ENCODE data around the gene ZSWIM7. TPM values are rescaled to one million over a fixed set of nuclear protein-coding genes. Genes with fewer than 3 reads are reported as not detected.

The ZSWIM7 gene
- total and polyA plus RNA-seq, 2 of the 4 experiments (the other 2 are of a cell fraction), result 6.8 to 12.1 TPM

GRCh38 chr17:16002708-16003260, 3.3 kb upstream of the ZSWIM7 start:
- no peak for ATAC-seq (ENCODE audit: low read depth)
- H3K4ac ChIP-seq (ENCODE audit: low read depth, low read length), result no peak overlapping the region
- H3K79me1 ChIP-seq (ENCODE audit: low read depth in 1 of 2, low read length in 2 of 2), result peaks cover 35 to 56% of the 10 kb centered on the region in 2 experiments
- dilution Hi-C loops (cut with HindIII; ENCODE audit: low sequenced_read_pairs, unreplicated experiment), result no loop called here
- no peak overlapping the region for H3K14ac ChIP-seq (replicated peaks; ENCODE audit: low read depth, low read length)
- H2AK5ac ChIP-seq (ENCODE audit: low read depth, low read length), result no peak overlapping the region
- H2AK9ac ChIP-seq (replicated peaks; ENCODE audit: low read depth, low read length, poor library complexity), result no peak overlapping the region
- no peak overlapping the region for H3K56ac ChIP-seq (ENCODE audit: extremely low read depth, insufficient read depth, low read length)
- ChIA-PET POLR2A (ENCODE audit: unreplicated experiment) (no interaction called here), CTCF (interaction anchor here (0.8 kb wide), 1 partner anchor 58 kb away, joined by 5 read pairs; the partner anchor contains the start of gene ADORA2B)
- DNase-seq, result no peak
- BruUV-seq (replicated peaks), result no TSS peak
- no peak for TF ChIP-seq BHLHE40 (IDR thresholded peaks at IDR 0.05; ENCODE audit: low read depth, low read length)
- no peak for TF ChIP-seq FOS (IDR thresholded peaks at IDR 0.05; ENCODE audit: low read depth, low read length)
- TF ChIP-seq RCOR1 (IDR thresholded peaks at IDR 0.05; ENCODE audit: insufficient replicate concordance, low read length), result no peak
- TF ChIP-seq POLR2A (IDR thresholded peaks at IDR 0.05; ENCODE audit: low read depth, low read length), result no peak
- TF ChIP-seq USF2 (IDR thresholded peaks at IDR 0.05; ENCODE audit: low read depth, low read length), result no peak
- TF ChIP-seq CEBPB (IDR thresholded peaks at IDR 0.05; ENCODE audit: low read depth, low read length), result no peak
- TF ChIP-seq, protein P1, sequence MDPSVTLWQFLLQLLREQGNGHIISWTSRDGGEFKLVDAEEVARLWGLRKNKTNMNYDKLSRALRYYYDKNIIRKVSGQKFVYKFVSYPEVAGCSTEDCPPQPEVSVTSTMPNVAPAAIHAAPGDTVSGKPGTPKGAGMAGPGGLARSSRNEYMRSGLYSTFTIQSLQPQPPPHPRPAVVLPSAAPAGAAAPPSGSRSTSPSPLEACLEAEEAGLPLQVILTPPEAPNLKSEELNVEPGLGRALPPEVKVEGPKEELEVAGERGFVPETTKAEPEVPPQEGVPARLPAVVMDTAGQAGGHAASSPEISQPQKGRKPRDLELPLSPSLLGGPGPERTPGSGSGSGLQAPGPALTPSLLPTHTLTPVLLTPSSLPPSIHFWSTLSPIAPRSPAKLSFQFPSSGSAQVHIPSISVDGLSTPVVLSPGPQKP (IDR thresholded peaks at IDR 0.05; ENCODE audit: borderline replicate concordance, low read depth, low read length), result no peak
- TF ChIP-seq CHD1 (IDR thresholded peaks at IDR 0.05; ENCODE audit: low read depth, low read length), result no peak
- TF ChIP-seq MXI1 (IDR thresholded peaks at IDR 0.05; ENCODE audit: borderline replicate concordance, low read depth, low read length), result no peak
- no peak for TF ChIP-seq MAZ (IDR thresholded peaks at IDR 0.05; ENCODE audit: borderline replicate concordance, low read depth, low read length)
- no peak overlapping the region for H2BK120ac ChIP-seq (ENCODE audit: low read depth, low read length)
- no peak overlapping the region for H3K9ac ChIP-seq (ENCODE audit: low read depth, low read length)
- H3K36me3 ChIP-seq (ENCODE audit: control insufficient read depth, insufficient read depth, low read length), result peaks cover 30% of the 10 kb centered on the region
- no peak overlapping the region for H2BK20ac ChIP-seq (ENCODE audit: low read depth, low read length)
- H3K9me1 ChIP-seq (ENCODE audit: insufficient read depth, low read length), result peaks cover 7% of the 10 kb centered on the region
- no peak overlapping the region for H2BK15ac ChIP-seq (ENCODE audit: low read depth, low read length)
- H4K20me1 ChIP-seq (ENCODE audit: insufficient read depth, low read length), result peaks cover 5% of the 10 kb centered on the region; the same call in 1 of the 2 replicates
- H3K4me1 ChIP-seq (ENCODE audit: control insufficient read depth, insufficient read depth, low read length), result peaks cover 7% of the 10 kb centered on the region; the same call in 1 of the 2 replicates
- no peak overlapping the region for H3K4me3 ChIP-seq (ENCODE audit: insufficient read depth, low read depth, low read length)
- H3K27ac ChIP-seq (ENCODE audit: insufficient read depth, low read length), result no peak overlapping the region
- in situ Hi-C loops (cut with MboI; ENCODE audit: low sequenced_read_pairs), result no loop called here
- no peak overlapping the region for H3K18ac ChIP-seq (ENCODE audit: low read depth, low read length)
- intact Hi-C loops (cut with micrococcal nuclease), result no loop called here
- no peak overlapping the region for H2AFZ ChIP-seq (replicated peaks; ENCODE audit: low read length, poor library complexity)
- no peak overlapping the region for H2BK5ac ChIP-seq (ENCODE audit: low read depth, low read length, poor library complexity, severe bottlenecking)
- H3K9me3 ChIP-seq (ENCODE audit: control insufficient read depth, insufficient read depth, low read length), result no peaks in the 10 kb centered on the region
- H3K27me3 ChIP-seq (ENCODE audit: control insufficient read depth, insufficient read depth, low read length), result no peaks in the 10 kb centered on the region
- H4K8ac ChIP-seq (ENCODE audit: low read depth in 2 of 2, low read length in 2 of 2), result no peak overlapping the region
- WGBS, 2 experiments (ENCODE audit: extremely low coverage in 2 of 2, insufficient read length in 1 of 2), result 100% methylated on average over 1 of the region's 2 CpGs; no CpG with 5 or more reads in 1 of the 2 experiments
- H4K5ac ChIP-seq (ENCODE audit: low read depth, low read length), result no peak overlapping the region
- H3K4me2 ChIP-seq (ENCODE audit: low read depth, low read length), result no peak overlapping the region
- H3K23ac ChIP-seq (ENCODE audit: low read depth, low read length), result no peak overlapping the region
- no peak overlapping the region for H4K91ac ChIP-seq (ENCODE audit: insufficient read depth, low read depth, low read length)

Data from IMR-90 (cell line).